BJ (cell line): Measurements from ENCODE around the gene KLHDC4. TPM values are rescaled to one million over a fixed set of nuclear protein-coding genes. Genes with fewer than 3 reads are reported as not detected.

ENCODE experiments used
- CTCF ChIA-PET: fragments of 350-600 bp; formaldehyde crosslinking; extraction: SDS; loops from one replicate; lab custom pipeline; 2021; ENCODE audit warnings: antibody characterized with exemption, inconsistent platforms; lab: Yijun Ruan, JAX
- POLR2A ChIA-PET: fragments of 300-600 bp; sonication (Branson Sonifier 250); formaldehyde crosslinking; extraction: SDS; loops from one replicate; lab custom pipeline; 2021; ENCODE audit warnings: antibody characterized with exemption; lab: Charles Lee
- DNase-seq: peaks from one replicate; pipeline ENCODE4 v3.0.0-alpha.2; 2011; ENCODE audit warnings: low read depth
- H3K27me3 ChIP-seq: 2 replicates; pipeline ENCODE4 v1.6.0; 2011; ENCODE audit warnings: low read length; ENCODE audit not compliant: control insufficient read depth, insufficient read depth
- H3K36me3 ChIP-seq: 2 replicates; pipeline ENCODE4 v1.5.1; 2011; ENCODE audit warnings: low read length; ENCODE audit not compliant: control insufficient read depth, insufficient read depth
- H3K4me3 ChIP-seq: 2 replicates; pipeline ENCODE4 v1.5.1; 2011; ENCODE audit warnings: low read depth, mild to moderate bottlenecking, control low read depth, low read length
- polyA plus RNA-seq: library from polyadenylated mRNA; depleted of rRNA; stranded (reverse); fragments of >200 nt; gene quantifications from 2 replicates; pipeline ENCODE4 v1.2.3, GENCODE V29; 2011
- TF ChIP-seq, protein P1 (sequence below): IDR thresholded peaks from 2 replicates; pipeline ENCODE4 v1.5.1; 2011; ENCODE audit warnings: low read depth, mild to moderate bottlenecking, control low read depth, inconsistent platforms, low read length, moderate library complexity; ENCODE audit not compliant: insufficient read depth

KLHDC4 gene
- polyA plus RNA-seq, 1 experiment, result 16.1 TPM

- Histone ChIP-seq H3K36me3 (no peaks in the 10 kb centered on the region), H3K4me3 (no peak overlapping the region), H3K27me3 (peaks cover 2% of the 10 kb centered on the region)
- POLR2A ChIA-PET, result no interaction called here
- TF ChIP-seq, protein P1, sequence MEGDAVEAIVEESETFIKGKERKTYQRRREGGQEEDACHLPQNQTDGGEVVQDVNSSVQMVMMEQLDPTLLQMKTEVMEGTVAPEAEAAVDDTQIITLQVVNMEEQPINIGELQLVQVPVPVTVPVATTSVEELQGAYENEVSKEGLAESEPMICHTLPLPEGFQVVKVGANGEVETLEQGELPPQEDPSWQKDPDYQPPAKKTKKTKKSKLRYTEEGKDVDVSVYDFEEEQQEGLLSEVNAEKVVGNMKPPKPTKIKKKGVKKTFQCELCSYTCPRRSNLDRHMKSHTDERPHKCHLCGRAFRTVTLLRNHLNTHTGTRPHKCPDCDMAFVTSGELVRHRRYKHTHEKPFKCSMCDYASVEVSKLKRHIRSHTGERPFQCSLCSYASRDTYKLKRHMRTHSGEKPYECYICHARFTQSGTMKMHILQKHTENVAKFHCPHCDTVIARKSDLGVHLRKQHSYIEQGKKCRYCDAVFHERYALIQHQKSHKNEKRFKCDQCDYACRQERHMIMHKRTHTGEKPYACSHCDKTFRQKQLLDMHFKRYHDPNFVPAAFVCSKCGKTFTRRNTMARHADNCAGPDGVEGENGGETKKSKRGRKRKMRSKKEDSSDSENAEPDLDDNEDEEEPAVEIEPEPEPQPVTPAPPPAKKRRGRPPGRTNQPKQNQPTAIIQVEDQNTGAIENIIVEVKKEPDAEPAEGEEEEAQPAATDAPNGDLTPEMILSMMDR, result no peak
- CTCF ChIA-PET, result no interaction called here
- no peak for DNase-seq
Measured at GRCh38 chr16:87669672-87670071, 96.1 kb downstream of the KLHDC4 start.

- POLR2A ChIA-PET, result no interaction called here
- H3K27me3 ChIP-seq, result peaks cover 5% of the 10 kb centered on the region
- CTCF ChIA-PET, result no interaction called here
Measured at GRCh38 chr16:87667946-87668345, 97.8 kb downstream of the KLHDC4 start.

GRCh38 chr16:87667443-87667842 is 98.3 kb downstream of the KLHDC4 start:
- no peaks in the 10 kb centered on the region for H3K36me3 ChIP-seq
- H3K4me3 ChIP-seq, result no peak overlapping the region
- ChIA-PET POLR2A (no interaction called here), CTCF (no interaction called here)
- TF ChIP-seq, protein P1, result no peak
- DNase-seq, result no peak
- peaks cover 5% of the 10 kb centered on the region for H3K27me3 ChIP-seq

More at GRCh38 chr16:87667946-87668345, 97.8 kb downstream of the KLHDC4 start:
- no peak for DNase-seq
- TF ChIP-seq, protein P1, result no peak
- H3K36me3 ChIP-seq, result no peaks in the 10 kb centered on the region
- H3K4me3 ChIP-seq, result no peak overlapping the region

- Histone ChIP-seq H3K36me3 (no peaks in the 10 kb centered on the region), H3K4me3 (no peak overlapping the region), H3K27me3 (peaks cover 5% of the 10 kb centered on the region)
- TF ChIP-seq, protein P1, result no peak
- DNase-seq, result no peak
- ChIA-PET POLR2A (no interaction called here), CTCF (no interaction called here)
Measured at GRCh38 chr16:87666919-87667318, 98.9 kb downstream of the KLHDC4 start.

DNA sequence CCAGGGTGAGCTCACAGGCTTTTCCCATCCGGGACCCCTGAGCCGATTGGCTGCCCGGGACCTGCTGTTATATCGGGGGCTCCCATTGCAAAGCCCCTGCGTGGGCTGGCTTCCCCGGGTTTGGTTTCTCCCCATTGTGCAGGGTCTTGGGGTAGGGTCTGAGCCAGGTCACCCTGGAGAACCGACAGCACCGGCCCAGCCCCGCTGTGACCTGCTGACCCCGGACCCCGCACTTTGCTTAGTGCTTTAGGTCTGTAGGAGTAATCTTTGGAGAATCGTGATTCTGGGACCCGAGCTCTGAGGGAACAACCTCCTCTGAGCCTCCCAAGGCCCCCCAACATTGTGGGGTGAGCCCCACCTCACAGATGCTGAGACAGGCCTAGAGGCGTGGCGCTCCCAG is 100.6 kb downstream of the KLHDC4 start:
- DNase-seq, result no peak
- ChIA-PET CTCF (interaction anchor here (1.0 kb wide), 1 partner anchor 13 kb away, joined by 3 read pairs; no protein-coding TSS in a partner anchor), POLR2A (no interaction called here)
- Histone ChIP-seq H3K4me3 (no peak overlapping the region), H3K27me3 (peaks cover 5% of the 10 kb centered on the region), H3K36me3 (no peaks in the 10 kb centered on the region)
- TF ChIP-seq, protein P1, result no peak
